SW480 (cell line): ENCODE data around the gene TMTC1.
"Not testable (repeated sequence)": the region's sequence is repeated elsewhere in the genome, so short reads cannot be mapped to it uniquely, and the experiment has no call there.

Source experiments
- DNase-seq: peaks from one replicate; pipeline ENCODE4 v3.0.0-alpha.2; 2016; ENCODE audit warnings: low spot score

Gene TMTC1

DNA sequence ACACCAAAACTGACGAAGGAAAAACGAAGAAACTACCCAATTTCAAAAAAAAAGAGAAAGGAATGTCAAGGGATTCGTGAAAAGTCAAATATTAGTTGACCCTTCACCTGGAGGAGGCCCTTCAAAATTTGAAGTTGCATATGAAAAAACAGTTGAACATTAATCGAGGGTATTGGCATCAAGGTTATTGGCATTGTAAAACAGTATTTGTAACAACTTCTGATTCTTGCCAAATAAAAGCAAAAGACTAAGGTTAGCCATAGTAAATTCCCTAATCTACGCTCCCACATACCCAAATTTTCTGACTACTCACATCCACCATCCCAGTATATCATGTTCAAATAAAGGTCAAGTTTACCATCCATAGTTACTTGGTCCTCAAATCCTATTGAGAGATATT is 118.6 kb downstream of the TMTC1 start:
- no peak for DNase-seq

DNA sequence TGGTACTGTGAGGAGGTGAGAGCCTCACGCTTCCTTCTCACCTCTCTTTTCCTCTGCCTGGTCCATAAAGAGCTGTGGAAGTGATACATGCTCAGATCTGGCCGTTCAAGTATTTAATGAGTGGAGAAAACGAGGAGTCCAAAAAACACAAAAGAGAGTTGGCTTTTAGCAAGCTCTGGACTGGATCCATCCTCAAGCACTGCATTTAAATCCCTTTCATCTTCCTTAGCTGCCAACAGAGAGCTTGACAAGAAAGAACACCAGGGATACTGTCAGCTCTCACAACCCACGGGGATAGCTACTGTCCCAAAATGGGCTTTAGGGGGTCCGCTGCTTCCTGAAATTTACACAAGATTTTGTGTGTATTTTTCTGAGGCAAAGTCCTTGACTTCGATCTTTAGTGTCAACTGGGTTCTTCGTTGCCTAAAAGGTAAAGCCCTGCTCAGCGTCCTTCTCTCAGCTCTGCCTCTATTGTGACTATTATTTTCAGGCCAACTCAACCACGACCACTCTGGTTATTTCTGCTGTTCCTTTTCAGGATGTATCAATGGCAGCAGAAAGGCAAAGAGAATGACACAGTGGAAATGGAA is 120.9 kb downstream of the TMTC1 start:
- DNase-seq: no peak

DNA sequence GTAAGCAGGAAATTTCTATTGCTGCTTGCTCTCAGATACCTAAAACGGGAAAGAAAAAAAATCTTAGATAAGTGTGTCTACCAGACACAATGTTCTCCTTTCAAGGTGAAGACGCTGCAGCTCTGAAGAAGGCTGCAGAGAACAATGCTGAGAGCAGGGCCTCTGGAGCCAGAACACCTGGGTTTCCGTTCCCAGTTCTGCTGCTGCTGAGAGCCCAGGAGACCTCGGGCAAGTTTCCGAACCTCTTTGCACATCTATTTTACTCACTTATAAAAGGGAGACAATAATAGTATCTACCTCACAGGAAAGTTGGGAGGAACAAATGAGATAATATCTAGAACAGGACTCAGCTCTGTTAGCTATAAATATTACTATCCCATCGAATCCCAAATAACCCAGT is 122.9 kb downstream of the TMTC1 start:
- DNase-seq: no peak

DNA sequence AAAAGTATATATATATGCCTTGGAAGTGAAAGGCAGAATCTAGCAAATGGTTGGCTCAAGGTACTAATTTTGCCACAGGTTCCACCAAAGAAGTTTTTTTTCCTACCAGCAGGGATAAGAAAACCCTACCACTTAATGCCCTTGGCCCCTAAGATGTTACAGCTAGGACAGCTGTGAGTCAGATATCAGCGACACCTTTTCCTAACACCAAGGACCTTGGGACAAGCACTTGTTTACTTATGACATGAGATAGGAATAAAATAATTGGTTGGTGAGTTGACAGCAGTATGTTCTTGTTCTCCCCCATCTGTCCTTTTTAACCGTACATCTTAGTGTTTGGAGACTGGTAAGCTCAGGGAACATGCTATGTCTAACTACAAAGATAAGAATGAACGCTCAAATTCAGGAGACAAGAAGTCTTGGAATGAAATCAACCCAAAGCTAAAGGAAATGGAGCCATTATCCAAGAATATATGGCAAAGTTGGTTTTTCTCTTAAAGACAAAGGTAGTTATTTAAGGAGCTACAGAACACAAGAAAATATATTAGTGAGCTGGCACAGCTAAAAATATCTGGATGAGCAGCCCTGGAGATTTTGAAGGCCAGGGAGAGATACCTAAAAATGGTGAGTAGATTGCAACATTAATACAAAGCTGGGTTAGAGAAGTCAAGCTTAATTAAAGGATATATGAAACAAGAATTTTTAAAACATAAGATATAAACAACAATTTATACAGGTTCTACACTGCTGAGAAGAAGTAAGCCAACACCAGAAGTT is 126.8 kb downstream of the TMTC1 start:
- DNase-seq: no peak

DNA sequence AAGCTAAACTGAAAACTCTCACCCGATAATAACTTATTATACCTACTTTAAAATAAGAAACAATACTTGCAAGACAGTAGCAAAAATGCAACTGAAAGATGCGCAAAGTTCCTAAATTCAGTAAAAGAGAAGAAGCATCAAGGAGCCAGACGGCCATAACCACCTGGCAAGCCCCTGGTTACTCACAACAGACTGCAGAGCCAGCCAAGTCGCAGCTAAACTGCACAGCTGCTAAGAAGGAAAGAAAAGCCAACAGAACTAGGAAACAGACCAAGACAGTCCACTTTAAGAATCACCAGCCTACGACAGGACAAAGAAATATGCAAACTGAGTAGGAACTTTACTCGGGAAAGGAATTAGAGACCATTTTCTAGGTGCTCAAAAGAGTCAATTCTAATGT is 127.9 kb downstream of the TMTC1 start:
- DNase-seq: no peak

DNA sequence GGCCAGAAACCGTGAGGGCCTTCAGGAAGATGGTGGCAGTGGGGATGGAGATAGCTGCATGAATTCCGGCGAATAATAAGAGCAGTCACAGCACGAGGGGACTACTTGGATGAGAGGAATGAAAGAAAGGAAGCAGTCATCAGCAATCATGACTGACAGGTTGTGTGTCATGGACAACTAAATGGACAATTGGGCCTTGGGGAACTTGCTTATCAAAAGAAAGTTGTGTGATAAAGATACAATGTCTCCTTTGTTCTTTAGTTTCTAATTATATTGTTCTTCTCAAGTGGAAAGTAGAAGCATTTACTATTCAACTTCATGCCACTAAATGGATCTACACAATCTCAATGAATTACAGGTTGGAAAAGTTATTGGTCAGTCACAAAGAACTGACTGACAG is 130.5 kb downstream of the TMTC1 start:
- DNase-seq: no peak

DNA sequence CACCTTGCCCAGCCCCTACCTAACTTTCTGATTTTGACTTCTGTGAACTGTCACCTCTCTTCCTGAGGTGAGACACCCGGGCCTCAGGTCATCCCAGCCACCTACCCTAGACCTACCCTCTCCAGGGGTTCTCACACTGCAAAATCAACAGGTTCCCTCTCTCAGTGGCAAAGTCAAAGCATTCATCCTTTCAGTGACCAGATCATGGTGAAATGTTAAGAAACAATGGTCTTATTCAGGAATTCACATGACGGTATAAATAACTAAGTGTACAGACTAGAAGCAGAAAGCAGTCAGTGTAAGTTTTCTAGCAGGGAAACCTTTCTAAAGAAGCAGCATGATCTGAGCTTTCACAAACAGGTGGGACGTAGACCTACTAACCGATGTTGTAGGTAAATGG is 133.4 kb downstream of the TMTC1 start:
- DNase-seq: no peak

DNA sequence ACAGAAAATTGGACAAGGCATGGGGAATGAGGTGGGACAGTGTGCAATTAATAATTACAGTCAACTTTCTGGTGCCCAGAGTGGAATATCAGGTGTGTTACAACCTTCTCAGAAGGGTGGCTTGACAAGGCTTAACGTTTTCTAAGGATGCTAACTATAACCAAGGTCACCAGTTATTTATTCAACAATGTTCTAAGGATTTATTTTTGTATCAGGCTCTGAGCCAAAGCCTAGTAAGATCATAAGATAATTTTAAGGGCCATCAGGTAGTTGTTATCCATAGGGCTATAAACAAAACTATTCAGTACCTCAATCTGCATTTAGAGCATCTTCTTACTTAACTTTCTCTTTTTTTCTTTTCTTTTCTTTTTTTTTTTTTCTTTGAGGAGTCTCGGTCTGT is 134.0 kb downstream of the TMTC1 start:
- DNase-seq: no peak

DNA sequence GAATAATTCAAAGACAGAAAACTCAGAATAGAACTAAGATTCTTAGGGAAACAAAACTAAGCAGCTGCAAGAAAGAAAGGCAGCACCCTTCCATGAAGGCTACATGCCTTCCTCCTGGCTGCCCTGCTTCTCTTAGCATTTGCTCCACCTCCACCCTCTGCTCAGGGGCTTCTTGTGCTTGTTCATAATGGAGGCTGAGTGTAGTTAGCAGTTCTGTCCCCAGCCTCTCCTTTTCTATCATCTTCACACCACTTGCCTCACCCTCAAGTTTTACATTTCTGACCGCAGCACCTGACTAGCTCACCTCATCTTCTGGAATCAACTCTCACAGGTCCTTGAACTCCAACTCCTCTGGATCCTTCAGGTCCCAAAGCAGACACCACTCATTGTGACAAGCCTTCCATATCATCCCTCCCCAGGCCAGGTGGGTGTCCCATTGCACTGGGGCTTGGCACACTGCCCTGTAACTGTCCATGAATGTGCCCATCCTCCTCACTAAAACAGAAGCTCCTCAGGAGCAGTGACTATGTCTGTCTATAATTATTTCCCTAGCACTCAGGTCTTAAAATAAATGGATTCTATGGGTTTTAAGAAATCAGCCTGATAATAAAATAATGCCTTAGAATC is 139.1 kb downstream of the TMTC1 start:
- DNase-seq: no peak

DNA sequence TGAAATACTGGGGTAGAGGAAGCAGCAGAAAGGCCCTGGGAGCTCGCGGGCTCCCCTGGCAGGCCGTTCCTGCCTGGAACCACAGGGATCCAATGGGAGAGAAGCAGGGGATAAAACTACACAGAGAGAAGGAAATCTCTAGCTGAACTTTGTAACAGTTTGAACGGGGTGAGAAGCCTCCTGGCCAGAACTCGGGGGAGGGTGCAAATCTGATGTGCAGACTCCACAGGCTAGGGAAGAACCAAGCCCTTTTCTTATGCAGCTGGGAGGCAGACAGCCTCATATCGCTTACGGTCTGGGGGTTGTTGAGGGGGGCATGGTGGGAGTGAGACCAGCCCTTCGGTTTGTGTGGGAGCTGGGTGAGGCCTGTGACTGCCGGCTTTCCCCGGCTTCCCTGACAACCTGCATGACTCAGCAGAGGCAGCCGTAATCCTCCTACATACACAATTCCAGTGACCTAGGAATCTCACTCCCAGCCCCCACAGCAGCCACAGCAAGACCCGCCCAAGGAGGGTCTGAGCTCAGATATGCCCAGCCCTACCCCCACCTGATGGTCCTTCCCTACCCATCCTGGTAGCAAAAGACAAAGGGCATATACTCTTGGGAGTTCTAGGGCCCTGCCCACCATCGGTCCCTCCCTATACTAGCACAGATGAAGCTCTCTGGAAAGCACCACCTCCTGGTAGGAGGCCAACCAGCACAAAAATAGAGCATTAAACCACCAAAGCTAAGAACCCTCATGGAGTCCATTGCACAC is 143.0 kb downstream of the TMTC1 start:
- peak; percentile 86 for DNase-seq

DNA sequence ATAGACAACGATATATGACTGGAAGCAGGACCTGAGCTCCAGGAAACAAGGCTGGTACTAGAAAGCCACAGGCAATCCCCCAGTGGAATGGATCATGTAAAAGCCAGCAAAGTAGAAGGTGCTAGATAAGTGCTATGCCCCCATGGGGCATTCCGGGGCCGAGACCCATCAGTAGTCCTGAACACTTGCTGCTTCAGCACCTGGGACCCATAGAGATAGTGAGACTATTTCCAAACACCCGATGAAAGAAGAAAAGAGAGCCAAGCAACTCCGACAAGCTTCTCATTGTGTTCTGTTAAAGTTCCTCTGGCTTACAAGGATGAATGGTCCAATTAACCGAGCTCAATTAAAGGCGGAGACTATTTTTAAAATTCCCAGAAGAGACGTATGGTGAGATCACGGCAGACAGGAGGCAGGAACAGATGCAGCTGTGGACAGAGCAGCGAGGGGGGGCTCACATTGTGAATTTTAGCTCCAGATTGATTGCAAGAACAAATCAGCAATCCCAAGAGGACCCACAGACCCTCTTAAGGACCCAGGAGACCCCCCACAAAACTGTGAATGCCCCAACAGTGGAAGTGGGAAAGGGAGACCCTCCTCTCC is 143.7 kb downstream of the TMTC1 start:
- DNase-seq: peak; percentile 8

DNA sequence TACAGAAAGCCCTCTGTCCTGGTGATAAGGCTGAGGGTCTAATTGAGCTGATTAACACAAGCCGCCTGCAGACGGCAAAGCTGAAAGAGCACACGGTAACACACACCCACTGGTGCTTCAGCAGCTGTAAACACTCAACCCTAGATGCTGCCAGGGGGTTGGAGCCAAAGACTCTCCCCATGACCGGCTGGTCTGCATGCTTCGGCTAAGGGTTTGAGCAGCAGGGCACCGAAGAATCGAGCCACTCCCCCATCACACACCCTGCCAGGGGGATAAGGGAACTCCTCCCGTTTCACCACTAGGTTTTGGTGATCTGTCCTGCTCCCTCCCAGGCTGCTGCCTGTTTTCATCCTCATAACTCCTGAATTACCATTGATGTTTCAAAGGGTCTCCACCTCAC is 145.2 kb downstream of the TMTC1 start:
- DNase-seq: no peak

DNA sequence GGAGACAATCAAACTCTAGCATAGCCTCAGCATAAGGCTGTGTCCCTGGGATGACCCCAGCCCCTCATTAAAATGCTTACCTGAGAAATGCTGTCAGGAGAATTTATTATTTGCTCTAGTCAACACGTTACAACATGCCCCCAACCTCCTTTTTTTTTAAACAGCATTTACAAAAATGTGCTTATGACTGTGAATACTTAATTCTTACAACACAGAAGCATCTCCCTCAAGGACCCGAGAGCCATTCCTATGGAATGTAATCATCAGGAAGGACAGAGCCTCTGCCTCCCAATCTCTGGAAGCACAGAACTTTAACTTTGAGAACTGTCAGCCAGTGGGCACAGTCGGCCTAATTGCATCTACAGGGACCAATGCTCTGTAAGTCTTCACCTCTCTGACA is 149.7 kb downstream of the TMTC1 start:
- no peak for DNase-seq

DNA sequence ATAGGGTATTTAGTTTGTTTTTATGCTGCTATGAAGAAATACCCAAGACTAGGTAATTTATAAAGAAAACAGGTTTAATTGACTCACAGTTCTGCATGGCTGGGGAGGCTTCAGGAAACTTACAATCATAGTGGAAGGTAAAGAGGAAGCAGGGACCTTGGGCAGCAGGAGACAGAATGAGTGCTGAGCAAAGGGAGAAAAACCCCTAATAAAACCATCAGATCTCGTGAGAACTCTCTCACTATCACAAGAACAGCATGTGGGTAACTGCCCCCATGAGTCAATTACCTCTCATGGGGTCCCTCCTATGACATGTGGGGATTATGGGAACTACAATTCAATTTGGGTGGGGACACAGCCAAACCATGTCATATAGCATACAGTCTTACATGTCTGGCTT is 153.6 kb downstream of the TMTC1 start:
- not testable (repeated sequence) for DNase-seq

DNA sequence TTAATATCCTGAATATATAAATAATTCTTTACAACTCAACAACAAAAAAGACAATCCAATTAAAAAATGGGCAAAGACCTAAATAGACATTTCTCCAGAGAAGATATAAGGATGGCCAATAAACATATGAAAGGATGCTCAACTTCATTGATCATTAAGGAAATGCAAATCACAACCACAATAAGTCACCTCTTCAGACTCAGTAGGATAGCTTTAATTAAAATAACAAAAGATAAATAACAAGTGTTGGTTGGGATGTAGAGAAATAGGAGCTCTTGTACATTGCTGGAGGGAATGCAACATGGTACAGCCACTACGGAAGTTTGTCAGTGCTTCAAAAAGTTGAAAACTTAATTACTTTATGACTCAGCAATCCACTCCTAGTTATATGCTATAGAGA is 156.5 kb downstream of the TMTC1 start:
- DNase-seq: no peak

DNA sequence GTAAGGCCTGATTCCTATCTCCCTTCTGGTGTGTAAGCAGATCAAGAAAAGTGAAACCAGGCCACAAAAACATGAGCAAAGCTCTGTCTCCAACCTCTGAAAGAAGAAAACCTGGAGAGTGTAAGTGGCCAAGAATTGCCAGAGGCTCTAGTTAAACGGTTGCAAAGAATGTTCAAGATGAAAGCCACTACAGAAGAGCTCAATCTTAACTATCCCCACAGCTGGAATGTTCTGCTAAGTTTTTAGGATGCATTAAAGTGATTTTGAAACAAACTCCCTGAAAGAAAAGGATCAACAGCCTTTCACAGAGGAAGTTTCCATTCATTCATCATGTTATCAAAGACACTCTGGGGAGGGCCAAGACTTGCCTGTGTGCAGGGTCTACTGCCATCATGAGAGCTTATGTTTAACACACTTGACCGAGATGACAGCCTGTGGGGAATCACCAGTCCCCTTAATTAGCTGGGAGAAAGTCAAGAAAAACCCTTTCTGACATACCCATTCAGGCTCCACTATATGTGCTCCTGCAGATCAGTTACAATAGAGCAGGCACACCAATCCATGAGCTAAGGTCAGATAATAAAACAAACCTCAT is 158.3 kb downstream of the TMTC1 start:
- no peak for DNase-seq

DNA sequence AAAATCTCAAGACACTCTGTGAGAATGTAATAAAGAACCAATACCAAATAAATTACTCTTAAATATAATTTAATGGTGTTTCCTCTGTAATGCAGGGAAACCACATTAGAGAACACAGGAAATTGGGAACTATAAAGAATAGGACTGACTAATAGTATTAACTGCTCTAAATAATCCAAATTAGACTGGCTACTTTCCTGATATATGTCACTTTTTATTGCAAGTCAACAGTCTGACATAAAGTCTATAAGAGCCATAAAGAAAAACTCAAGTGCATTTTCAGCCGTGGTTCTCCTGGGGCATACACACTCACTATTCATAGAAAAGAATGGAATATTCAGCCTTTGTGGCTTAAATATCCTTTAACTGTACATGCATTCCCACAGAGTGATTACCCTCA is 161.5 kb downstream of the TMTC1 start:
- DNase-seq: no peak

DNA sequence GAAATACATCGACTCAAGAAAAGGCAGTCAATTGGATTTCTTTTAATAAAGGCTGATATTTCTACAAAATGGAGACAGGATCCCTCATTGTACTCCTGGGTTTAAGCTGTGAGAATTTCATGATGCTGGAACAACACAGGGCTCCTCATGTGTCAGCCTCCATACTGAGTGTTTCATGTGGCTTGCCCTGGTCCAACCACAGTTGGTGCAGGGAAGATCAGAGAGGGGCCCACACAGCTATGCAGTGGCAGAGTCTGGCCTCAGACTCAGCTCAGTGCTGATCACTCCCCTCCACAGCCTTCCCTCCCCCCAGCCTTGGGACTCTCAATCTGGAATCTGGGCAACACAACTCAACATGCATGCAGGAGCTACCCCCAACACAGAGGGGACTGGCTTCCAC is 163.7 kb downstream of the TMTC1 start:
- DNase-seq: no peak

DNA sequence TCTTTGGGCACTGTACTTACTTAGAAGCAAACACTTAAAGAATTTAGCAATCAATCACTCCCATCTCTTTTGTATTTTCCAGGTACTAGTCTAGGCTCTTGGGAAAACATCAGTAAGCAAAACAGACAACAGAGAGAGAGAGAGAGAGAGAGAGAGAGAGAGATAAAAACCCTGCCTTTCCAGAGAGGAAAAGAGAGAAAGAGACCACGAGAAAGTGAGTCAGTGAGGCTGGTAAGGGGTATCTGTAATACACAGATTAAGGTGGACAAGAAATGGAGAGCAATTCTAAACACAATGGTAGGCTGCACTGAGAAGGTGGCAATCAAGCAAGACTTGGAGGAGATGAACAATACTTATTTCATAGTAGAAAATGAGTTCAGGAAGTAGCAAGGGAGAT is 166.3 kb downstream of the TMTC1 start:
- DNase-seq: no peak

DNA sequence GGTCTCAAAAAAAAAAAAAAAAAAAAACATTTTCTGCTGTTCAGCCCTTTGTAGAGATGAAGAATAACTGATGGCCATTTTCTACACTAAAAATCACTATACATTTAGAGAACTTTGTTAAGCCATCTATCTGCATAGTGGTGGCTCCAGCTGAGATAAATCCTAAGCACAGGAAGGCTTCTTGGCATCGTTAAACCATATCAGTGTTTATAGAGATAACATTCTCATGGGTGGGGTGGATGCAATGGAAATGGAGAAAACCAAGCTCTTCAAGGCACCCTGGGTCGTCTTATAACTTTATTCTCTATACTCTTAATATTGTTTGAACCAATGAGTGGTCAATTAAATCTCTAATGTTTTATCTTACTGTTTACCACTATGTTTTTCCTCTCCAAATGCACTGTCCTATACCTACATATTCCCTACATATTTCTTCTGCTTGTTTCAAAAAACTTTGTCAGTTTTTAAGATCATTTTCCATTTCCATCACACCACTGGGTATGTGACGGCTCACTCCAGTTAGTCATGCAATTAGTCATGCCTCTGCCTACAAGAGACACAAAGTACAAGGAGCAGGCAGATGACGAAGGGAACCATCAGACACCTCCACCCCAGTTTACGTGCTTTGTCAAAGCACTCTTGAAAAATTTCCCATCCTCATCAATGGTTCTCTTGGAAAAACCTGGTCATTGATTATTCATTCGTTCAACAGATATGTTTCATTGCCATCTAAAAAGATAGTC is 166.9 kb downstream of the TMTC1 start:
- no peak for DNase-seq

DNA sequence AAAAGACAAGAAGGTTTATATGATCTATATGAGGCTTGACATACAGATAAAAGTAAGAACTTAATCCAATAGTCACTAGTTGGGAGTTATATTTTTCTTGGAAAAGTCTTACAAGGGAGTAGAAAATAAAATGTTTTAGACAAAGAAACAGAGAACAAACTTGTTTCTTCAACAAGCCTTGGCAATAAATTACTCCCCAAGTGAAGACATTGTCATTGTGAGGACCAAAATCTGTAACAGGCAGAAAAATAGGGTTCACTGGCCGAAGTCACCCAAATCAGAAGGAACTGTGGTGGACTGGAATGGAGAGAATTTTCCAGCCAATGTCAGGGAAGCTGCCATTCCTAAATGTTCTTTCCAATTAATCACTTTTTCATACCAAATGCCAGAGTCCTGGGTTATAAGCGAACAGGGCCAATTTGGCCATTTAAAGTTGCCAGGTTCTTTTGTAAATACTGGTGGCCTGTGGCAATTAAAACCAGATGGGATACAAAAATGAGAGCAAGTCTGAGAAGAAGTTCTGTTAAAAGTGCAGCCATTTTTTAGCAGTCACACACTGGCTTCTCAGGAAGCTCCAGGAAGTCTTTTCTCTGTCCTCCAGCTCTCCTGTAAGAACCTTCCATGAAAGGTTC is 168.9 kb downstream of the TMTC1 start:
- no peak for DNase-seq
